GM12872 (cell line): Measurements from ENCODE around the gene PTPRD.

Experiments used
- TF ChIP-seq, protein P1 (sequence below): IDR thresholded peaks from 3 replicates; pipeline ENCODE4 v1.5.1; 2011; ENCODE audit warnings: low read depth, mild to moderate bottlenecking, low read length, moderate library complexity; ENCODE audit not compliant: insufficient read depth

Gene PTPRD

DNA sequence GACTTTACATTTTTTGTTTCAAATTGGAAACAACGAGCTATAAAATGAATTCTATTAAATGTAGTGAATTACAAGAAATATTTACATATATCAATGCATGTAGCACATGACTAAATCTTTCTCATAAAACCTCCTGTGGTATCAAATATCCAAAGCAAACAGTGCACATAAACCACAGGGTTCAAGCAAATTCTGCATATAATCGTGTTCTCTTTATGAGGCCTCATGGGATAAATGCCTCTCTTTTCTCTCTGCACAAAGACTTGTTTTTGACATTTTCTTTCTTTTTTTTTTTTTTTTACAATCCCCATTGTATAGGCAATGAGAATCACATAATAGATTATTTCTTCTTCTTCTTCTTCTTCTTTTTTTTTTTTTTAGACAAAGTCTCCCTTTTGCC, 1696.0 kb downstream of the PTPRD start:
- TF ChIP-seq, protein P1, sequence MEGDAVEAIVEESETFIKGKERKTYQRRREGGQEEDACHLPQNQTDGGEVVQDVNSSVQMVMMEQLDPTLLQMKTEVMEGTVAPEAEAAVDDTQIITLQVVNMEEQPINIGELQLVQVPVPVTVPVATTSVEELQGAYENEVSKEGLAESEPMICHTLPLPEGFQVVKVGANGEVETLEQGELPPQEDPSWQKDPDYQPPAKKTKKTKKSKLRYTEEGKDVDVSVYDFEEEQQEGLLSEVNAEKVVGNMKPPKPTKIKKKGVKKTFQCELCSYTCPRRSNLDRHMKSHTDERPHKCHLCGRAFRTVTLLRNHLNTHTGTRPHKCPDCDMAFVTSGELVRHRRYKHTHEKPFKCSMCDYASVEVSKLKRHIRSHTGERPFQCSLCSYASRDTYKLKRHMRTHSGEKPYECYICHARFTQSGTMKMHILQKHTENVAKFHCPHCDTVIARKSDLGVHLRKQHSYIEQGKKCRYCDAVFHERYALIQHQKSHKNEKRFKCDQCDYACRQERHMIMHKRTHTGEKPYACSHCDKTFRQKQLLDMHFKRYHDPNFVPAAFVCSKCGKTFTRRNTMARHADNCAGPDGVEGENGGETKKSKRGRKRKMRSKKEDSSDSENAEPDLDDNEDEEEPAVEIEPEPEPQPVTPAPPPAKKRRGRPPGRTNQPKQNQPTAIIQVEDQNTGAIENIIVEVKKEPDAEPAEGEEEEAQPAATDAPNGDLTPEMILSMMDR: no peak

DNA sequence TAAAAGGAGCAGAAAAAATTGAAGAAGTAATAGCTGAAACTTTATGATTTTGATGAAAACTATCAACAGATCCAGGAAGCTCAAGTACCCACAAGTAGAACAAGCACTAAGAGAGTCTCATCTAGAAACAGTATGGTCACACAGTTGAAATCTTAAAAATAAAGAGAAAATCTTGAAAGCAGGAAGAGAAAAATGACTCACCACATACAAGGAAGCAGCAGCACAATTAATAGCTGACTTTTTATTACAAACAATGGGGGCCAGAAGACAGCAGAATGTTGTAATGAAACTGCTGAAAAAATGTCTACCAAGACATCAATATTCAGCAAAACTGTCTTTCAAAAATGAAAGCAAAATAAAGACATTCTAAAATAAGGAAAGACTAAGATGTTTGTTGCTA, 1704.9 kb downstream of the PTPRD start:
- TF ChIP-seq, protein P1: no peak

DNA sequence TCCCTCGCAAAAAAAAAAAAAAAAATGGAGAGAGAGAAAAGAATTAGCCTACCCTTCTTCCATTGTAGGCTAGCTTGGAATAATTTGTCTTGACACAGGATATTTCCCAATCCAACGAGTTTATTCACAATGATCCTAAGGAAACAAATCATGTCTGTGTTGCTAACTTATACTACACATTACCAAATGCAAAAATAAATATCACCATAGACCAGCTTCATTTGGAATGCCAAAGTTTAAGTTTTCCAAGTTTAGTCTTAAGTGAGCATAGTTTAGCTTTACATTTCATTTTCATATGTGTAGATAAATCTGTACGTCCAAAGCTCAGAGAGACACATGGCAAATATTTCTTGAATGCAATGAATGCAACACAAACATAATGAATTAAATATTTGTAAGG, 1707.1 kb downstream of the PTPRD start:
- TF ChIP-seq, protein P1: no peak

DNA sequence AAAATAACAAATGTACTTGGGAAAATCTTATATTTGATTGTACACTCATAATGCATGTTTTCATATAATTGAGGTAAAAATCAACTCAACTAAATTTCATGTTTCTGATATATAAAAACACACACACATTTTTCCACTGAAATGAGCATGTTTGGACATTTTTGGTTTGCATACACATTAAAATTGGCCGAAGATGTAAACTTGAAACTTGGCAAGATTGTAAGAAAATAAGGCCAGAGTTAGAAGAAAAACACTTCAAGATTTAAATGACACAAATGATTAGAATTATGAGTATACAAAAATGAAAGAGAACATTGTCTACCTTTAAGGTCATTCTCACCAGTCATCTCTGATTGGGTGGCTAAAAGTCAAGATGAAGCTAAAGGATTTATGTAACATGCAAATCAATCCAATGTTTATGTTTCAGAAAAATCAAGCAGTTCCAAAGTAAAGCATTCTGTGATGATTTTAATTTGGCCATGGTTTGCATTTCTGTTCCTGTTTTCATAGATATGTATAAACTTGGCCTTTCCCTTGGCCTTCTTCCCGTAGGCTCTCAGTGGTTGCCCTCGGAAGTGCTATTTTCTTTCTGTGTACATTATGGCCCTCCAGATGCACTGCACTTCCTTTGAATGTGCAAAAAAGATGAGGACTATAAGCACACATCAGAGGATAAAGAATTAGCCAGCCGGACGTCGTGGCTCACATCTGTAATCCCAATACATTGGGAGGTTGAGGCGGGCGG, 1707.9 kb downstream of the PTPRD start:
- TF ChIP-seq, protein P1: no peak

DNA sequence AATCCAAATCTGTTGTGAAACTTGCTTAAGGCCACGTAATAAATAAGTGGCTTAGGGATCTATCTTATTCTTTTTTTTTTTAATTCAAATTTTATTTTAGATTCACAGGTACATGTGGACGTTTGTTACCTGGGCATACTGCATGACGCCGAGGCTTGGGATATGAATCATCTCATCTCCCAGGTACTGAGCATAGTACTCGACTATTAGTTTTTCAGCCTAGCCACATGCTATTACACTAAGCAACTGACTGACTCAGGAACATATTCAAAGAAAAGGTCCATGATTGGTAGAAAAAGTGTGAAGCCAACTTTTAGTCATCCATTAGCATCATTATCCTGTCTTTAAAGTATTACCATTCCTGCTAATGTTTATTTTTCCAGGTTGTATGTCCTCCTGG, 1709.7 kb downstream of the PTPRD start:
- TF ChIP-seq, protein P1: no peak

DNA sequence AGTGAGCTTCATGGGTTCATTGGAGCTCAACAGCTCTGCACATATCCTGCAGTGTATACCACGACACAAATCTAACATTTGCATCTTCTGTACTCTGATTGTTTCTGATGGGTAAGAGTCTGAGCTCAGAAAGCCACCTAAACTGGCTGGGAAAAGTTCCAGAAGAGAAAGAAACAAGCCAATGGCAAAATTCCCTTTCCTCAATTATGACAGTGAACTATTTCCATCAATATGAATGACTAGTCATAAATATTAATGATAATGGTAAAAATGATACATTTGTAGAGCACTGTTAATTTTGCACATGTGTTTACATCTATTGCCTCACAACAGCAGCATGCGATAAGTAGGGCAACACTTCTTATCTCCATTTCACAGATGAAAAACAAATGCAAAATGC, 1711.7 kb downstream of the PTPRD start:
- TF ChIP-seq, protein P1: no peak

DNA sequence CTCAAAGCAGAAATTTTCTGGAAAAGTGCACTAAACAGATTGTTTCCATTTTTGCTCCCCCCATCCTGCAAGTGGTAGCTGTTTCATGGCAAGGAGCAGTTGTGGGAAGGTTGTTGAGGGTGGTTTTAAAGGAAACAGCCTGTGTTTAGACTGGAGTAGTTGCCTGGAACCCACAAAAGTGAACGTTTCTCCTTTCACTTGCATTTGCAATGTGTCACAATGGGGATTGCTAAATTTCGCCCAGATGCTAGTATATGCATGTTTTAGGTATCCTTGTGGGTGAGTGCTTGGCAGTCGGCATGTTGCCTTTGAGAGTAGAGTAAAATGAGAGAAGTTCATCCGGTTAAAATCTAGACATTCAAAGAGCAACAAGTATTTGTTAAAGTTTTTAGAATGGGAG, 1713.3 kb downstream of the PTPRD start:
- TF ChIP-seq, protein P1: no peak
